SH-SY5Y (cell line): Measurements from ENCODE around the gene SNX4.

ENCODE experiments used
- GATA2 ChIP-seq: IDR thresholded peaks from 2 replicates; pipeline ENCODE4 v1.6.1; 2011; ENCODE audit warnings: mild to moderate bottlenecking, low read depth, low read length
- GATA3 ChIP-seq: IDR thresholded peaks from 2 replicates; pipeline ENCODE4 v1.6.1; 2011; ENCODE audit warnings: low read depth, mild to moderate bottlenecking, low read length, moderate library complexity

DNA sequence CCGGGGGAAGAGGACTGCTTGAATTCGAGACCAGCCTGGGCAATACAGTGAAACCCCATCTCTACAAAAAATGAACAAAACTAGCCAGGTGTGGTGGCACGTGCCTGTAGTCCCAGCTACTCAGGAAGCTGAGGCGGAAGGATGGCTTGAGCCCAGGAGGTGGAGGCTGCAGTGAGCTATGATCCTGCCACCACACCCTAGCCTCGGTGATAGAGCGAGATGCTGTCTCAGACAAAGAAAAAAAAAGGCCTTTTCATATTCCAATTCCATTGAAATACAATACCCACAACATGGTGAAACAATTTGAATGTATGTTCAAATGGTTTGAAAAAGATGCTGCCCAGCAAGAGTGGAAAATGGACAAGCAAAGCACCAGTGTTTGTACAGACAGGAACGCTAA is 83.1 kb downstream of the SNX4 start:
- TF ChIP-seq GATA2: no peak
- no peak for TF ChIP-seq GATA3
